ENCODE measurements around the gene HTR4.

The HTR4 gene

GRCh38 chr5:148635321-148636083, 18.8 kb downstream of the HTR4 start:
- H3K27me3 Mint-ChIP-seq (ENCODE audit: low read depth, poor library complexity) = peaks cover 3% of the 10 kb centered on the region
- no peak overlapping the region for H3K4me3 Mint-ChIP-seq
- H3K27ac Mint-ChIP-seq = no peak overlapping the region
- no peaks in the 10 kb centered on the region for H3K36me3 Mint-ChIP-seq (ENCODE audit: low read depth)
- H3K4me1 Mint-ChIP-seq = peaks cover 12% of the 10 kb centered on the region
- DNase-seq = no peak
- TF ChIP-seq, protein P1, sequence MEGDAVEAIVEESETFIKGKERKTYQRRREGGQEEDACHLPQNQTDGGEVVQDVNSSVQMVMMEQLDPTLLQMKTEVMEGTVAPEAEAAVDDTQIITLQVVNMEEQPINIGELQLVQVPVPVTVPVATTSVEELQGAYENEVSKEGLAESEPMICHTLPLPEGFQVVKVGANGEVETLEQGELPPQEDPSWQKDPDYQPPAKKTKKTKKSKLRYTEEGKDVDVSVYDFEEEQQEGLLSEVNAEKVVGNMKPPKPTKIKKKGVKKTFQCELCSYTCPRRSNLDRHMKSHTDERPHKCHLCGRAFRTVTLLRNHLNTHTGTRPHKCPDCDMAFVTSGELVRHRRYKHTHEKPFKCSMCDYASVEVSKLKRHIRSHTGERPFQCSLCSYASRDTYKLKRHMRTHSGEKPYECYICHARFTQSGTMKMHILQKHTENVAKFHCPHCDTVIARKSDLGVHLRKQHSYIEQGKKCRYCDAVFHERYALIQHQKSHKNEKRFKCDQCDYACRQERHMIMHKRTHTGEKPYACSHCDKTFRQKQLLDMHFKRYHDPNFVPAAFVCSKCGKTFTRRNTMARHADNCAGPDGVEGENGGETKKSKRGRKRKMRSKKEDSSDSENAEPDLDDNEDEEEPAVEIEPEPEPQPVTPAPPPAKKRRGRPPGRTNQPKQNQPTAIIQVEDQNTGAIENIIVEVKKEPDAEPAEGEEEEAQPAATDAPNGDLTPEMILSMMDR (IDR thresholded peaks at IDR 0.05) = no peak
- H3K9me3 Mint-ChIP-seq = no peaks in the 10 kb centered on the region

GRCh38 chr5:148633067-148633377, 21.3 kb downstream of the HTR4 start:
- Mint-ChIP-seq H3K4me1 (peaks cover 12% of the 10 kb centered on the region), H3K27me3 (ENCODE audit: low read depth, poor library complexity) (peaks cover 3% of the 10 kb centered on the region), H3K9me3 (no peaks in the 10 kb centered on the region), H3K36me3 (ENCODE audit: low read depth) (no peaks in the 10 kb centered on the region), H3K27ac (no peak overlapping the region), H3K4me3 (no peak overlapping the region)
- TF ChIP-seq, protein P1 (IDR thresholded peaks at IDR 0.05) = no peak
- no peak for DNase-seq

DNA sequence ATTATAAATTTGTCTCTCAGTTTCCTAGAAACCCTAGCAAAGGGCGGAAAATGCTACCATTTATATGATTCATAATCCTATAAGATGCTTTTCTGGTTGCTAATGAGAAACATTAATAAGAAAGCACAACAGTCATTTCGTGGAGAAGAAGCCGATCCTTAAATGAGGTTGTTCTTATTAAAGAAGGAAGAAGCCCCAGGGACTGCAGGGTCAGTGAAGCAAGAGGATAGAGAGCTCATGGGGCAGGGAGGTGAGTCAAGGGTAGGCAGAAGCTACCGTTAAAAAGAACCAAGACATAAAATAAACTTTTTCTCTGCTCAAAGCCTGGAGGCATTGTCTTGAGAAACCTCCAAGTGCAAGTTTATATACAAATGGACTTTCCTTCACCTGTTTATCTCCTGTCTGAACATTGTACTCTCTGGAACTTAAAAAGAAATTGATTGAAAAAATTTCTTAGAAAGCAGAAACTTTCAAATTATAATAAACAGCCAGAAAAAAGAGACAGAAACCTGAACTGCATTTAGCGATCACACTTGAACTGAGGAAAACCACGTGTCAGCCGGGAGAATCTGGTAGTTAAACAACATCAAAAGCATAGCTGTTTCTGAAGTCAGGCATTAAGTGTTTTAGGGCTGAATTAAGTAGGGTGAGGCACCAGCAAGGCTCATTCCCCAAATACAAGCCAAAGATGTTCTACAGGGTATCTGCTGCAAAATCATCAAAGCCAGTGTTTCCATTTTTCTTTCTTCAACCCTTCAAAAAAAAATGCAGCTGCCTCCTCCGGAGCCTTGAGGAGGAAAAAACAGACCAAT, 21.9 kb downstream of the HTR4 start:
- Mint-ChIP-seq H3K4me1 (peaks cover 12% of the 10 kb centered on the region), H3K27ac (no peak overlapping the region)

DNA sequence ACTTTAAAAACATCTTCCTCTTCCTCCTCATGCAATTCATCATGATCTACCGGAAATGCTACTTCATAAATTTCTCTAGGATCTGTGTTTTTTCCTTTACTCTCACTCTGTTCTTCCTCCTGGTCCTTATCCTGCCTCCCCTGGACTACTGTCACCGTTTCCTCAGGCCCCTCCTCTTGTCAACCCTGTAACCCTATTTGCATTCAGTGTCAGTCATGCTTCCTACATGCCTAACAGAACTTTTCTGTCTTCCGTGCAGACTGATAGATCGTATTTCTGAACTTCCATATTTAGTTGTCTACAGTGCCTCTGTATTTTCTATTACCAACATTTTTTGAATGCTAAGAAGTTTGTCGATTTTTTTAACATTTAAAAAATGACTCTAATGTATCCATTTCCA, 27.3 kb downstream of the HTR4 start:
- no peak for DNase-seq
- no peaks in the 10 kb centered on the region for H3K36me3 Mint-ChIP-seq (ENCODE audit: low read depth)
- TF ChIP-seq, protein P1 (IDR thresholded peaks at IDR 0.05) = no peak
- no peak overlapping the region for H3K27ac Mint-ChIP-seq
- H3K27me3 Mint-ChIP-seq (ENCODE audit: low read depth, poor library complexity) = no peaks in the 10 kb centered on the region
- H3K4me1 Mint-ChIP-seq = peaks cover under 1% of the 10 kb centered on the region
- H3K4me3 Mint-ChIP-seq = no peak overlapping the region
- no peaks in the 10 kb centered on the region for H3K9me3 Mint-ChIP-seq

More for the DNA sequence above, 21.9 kb downstream of the HTR4 start:
- DNase-seq = no peak
- Mint-ChIP-seq H3K36me3 (ENCODE audit: low read depth) (no peaks in the 10 kb centered on the region), H3K4me3 (no peak overlapping the region), H3K27me3 (ENCODE audit: low read depth, poor library complexity) (peaks cover 3% of the 10 kb centered on the region), H3K9me3 (no peaks in the 10 kb centered on the region)
- TF ChIP-seq, protein P1 (IDR thresholded peaks at IDR 0.05) = no peak

DNA sequence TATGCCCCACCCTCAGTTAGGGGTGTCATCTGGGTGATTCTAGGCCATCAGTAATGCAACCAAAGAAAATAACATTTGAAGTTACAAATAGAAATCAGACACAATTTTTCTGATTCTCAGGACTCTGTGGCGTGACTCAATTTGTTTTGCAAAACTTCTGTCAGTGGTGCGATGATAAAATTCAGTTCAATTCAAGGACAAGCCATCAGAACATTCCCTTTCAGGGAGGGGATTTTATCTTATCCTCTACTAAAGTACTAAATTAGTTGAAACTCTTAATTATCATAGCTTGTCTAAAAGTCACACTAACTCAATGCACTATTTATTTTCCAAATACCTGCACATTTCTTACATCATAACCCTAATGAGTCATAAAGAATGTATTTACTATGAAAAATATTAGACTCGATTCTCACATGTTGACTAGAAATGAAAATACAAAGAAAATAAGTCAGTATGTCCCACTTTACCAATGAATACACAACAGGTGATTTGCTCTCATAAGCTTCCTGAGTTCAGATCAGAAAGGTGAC, 28.2 kb downstream of the HTR4 start:
- H3K27me3 Mint-ChIP-seq (ENCODE audit: low read depth, poor library complexity) = no peaks in the 10 kb centered on the region
- H3K4me3 Mint-ChIP-seq = no peak overlapping the region
- TF ChIP-seq, protein P1 (IDR thresholded peaks at IDR 0.05) = no peak
- H3K9me3 Mint-ChIP-seq = no peaks in the 10 kb centered on the region
- no peaks in the 10 kb centered on the region for H3K4me1 Mint-ChIP-seq
- no peaks in the 10 kb centered on the region for H3K36me3 Mint-ChIP-seq (ENCODE audit: low read depth)
- H3K27ac Mint-ChIP-seq = no peak overlapping the region
- no peak for DNase-seq
